ENCODE data around the gene RHOBTB1.

RHOBTB1 gene

GRCh38 chr10:60951272-60951724 lies 7.3 kb upstream of the RHOBTB1 start:
- TF ChIP-seq CTCF (conservative IDR thresholded peaks at IDR 0.05) = no peak
- H3K27ac ChIP-seq = no peak overlapping the region

DNA sequence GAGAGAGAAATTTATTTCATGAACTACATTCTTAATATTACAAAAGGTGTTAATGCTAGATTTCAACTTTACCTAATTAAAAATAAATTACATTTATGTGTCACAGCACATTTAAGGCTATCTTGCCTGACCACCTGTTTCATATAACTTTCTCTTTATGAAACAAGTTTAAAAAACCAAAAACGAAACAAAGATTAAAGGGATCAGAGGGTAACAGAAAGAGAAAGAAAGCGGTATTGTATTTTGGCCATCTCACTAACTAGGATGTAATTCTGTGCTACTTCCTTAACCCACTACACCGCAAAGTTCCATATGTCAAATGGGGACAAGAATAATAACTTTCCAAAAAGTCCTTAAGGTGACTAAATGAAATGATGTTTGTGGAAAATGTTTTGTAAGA lies 6.3 kb upstream of the RHOBTB1 start:
- no peak for TF ChIP-seq CTCF (conservative IDR thresholded peaks at IDR 0.05)
- no peak overlapping the region for H3K27ac ChIP-seq

GRCh38 chr10:60948851-60949250 lies 4.9 kb upstream of the RHOBTB1 start:
- TF ChIP-seq CTCF (conservative IDR thresholded peaks at IDR 0.05) = no peak
- no peak overlapping the region for H3K27ac ChIP-seq

GRCh38 chr10:60944910-60945297 lies 919 bp upstream of the RHOBTB1 start:
- peak overlapping the region; percentile 73 for H3K27ac ChIP-seq

DNA sequence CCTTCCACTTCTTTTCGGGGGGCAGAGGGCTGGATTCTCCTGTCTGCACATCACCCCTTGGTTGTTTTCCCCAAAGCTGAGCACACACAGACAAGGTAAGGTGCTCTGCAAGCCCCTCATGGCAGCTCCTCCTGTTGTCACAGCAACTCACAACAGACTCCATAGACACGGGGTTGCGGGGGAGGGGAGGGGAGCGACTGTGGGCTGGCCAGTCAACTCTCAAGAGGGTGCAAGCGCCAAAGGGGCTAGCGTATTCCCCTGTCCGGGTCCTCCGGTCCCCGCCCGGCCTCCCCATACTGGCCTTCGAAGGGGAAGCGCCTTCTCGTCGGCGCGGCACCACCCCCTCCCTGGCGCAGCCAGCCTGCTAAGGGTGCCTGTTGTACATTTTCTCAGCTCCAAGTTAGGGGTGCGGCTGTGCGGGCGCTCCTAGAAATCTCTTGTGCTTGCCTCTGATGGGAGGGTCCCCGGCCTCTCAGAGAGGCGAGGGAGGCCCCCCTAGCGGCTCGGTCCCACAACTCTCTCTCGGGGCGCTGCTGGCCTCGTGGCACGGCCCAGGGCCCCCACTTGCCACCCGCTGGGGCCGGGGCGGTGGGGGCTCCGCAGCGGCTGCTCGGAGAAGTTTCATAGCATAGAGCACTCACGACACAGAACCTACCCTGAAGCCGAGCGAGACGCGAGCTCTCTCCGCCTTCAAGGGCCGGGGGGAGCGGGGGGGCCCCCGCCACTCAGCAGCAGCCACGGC lies 498 bp downstream of the RHOBTB1 start:
- peak overlapping the region; percentile 73; the same call in 1 of the 2 replicates for H3K27ac ChIP-seq
- no peak for TF ChIP-seq CTCF (conservative IDR thresholded peaks at IDR 0.05)

More at GRCh38 chr10:60944910-60945297, 919 bp upstream of the RHOBTB1 start:
- TF ChIP-seq CTCF (conservative IDR thresholded peaks at IDR 0.05) = no peak

DNA sequence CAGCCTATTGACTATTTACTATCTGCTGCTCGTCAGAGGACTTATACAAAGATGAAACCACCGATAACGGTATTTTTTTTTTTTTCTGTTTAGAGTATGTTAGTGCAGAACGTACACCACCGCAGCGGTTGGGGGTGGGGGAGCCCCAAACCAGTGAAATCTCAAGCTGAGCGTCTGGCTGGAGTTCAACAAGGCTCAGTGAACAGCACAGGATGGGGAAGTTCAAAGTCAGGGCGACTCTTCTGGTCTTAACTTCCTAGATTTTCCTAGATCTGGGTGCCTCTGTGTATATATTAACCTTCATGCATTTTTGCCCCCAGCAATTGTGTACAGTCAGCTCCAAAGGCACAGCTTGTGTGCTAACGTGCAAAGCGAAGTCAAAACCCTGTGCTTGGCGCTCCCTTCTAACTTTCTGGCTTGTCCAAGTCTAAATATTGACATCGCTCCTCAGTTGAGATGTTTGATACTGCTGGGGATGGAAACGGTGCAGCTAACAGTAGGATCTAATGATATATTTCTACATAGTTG lies 1.1 kb downstream of the RHOBTB1 start:
- TF ChIP-seq CTCF (conservative IDR thresholded peaks at IDR 0.05) = no peak
- peak overlapping the region; percentile 73; the same call in 1 of the 2 replicates for H3K27ac ChIP-seq

DNA sequence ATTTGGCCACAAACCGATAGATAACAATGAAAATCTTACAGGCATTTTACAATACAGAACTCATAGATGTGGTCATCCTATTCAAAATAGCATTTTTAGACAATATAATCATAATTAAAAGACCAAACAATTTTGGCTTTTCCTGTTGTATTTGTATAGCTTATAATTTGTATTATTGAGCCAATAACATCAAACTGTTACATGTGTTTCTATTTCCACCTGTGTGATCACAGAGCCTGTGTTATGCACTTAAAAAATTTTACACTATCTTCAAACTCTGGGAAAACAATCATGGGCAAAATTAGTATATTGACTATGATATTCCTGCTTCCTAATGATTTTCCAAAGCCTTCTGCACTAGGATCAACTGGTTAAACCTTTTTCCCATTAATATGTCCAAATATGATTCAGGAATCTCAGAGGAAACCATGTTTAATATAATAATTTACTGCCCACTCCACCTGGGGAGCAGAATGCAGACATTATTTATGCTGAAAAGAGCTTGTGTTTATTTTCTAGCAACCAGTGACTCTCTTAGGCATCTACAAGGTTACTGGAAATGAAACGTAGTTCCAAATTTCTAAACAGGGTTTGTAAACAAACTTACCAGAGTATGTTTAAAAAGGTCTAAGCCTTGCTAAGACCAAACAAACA lies 1.7 kb downstream of the RHOBTB1 start:
- H3K27ac ChIP-seq = no peak overlapping the region
- TF ChIP-seq CTCF (conservative IDR thresholded peaks at IDR 0.05) = no peak
